Stimulated activated naive CD8-positive, alpha-beta T cell treated with anti-CD3 and anti-CD28 coated beads, Interleukin-15, Interleukin-2, amounts not matched to agents 100 ng/mL and 50 ng/mL, for 24 hours (primary cell): ENCODE results near the gene C2CD4C.

ENCODE experiments used
- H3K27ac Mint-ChIP-seq: one replicate; pipeline ENCODE4 v1.8.0; 2021; ENCODE audit warnings: mild to moderate bottlenecking, mixed read lengths
- H3K27me3 Mint-ChIP-seq: one replicate; pipeline ENCODE4 v1.8.0; 2021; ENCODE audit warnings: mixed read lengths
- H3K36me3 Mint-ChIP-seq: one replicate; pipeline ENCODE4 v1.8.0; 2021; ENCODE audit warnings: low read depth, mixed read lengths
- H3K4me1 Mint-ChIP-seq: one replicate; pipeline ENCODE4 v1.8.0; 2021; ENCODE audit warnings: low read depth, mixed read lengths
- H3K4me3 Mint-ChIP-seq: one replicate; pipeline ENCODE4 v1.8.0; 2021; ENCODE audit warnings: mild to moderate bottlenecking, mixed read lengths
- H3K9me3 Mint-ChIP-seq: one replicate; pipeline ENCODE4 v1.8.0; 2021; ENCODE audit warnings: mixed read lengths

Gene C2CD4C

GRCh38 chr19:375395-376110 is 33.4 kb downstream of the C2CD4C start:
- Mint-ChIP-seq H3K27ac (no peak overlapping the region), H3K9me3 (no peaks in the 10 kb centered on the region), H3K27me3 (peaks cover 10% of the 10 kb centered on the region), H3K4me1 (peaks cover 1% of the 10 kb centered on the region), H3K4me3 (no peak overlapping the region), H3K36me3 (no peaks in the 10 kb centered on the region)

- Mint-ChIP-seq H3K27ac (no peak overlapping the region), H3K27me3 (peaks cover 11% of the 10 kb centered on the region), H3K4me3 (no peak overlapping the region), H3K9me3 (no peaks in the 10 kb centered on the region), H3K4me1 (no peaks in the 10 kb centered on the region), H3K36me3 (no peaks in the 10 kb centered on the region)
Observed at GRCh38 chr19:374886-375235, 34.1 kb downstream of the C2CD4C start.

- Mint-ChIP-seq H3K27ac (no peak overlapping the region), H3K9me3 (no peaks in the 10 kb centered on the region), H3K4me3 (no peak overlapping the region), H3K4me1 (no peaks in the 10 kb centered on the region), H3K36me3 (no peaks in the 10 kb centered on the region), H3K27me3 (peaks cover 16% of the 10 kb centered on the region)
Observed at GRCh38 chr19:374183-374885, 34.6 kb downstream of the C2CD4C start.

- Mint-ChIP-seq H3K27ac (no peak overlapping the region), H3K27me3 (peaks cover 21% of the 10 kb centered on the region), H3K36me3 (no peaks in the 10 kb centered on the region), H3K9me3 (no peaks in the 10 kb centered on the region), H3K4me1 (no peaks in the 10 kb centered on the region), H3K4me3 (no peak overlapping the region)
Observed at GRCh38 chr19:373391-374182, 35.4 kb downstream of the C2CD4C start.

- H3K27ac Mint-ChIP-seq = no peak overlapping the region
- no peaks in the 10 kb centered on the region for H3K4me1 Mint-ChIP-seq
- H3K36me3 Mint-ChIP-seq = no peaks in the 10 kb centered on the region
- peaks cover 27% of the 10 kb centered on the region for H3K27me3 Mint-ChIP-seq
- H3K9me3 Mint-ChIP-seq = no peaks in the 10 kb centered on the region
- no peak overlapping the region for H3K4me3 Mint-ChIP-seq
Observed at GRCh38 chr19:372306-372890, 36.5 kb downstream of the C2CD4C start.

GRCh38 chr19:371501-372168 is 37.3 kb downstream of the C2CD4C start:
- H3K9me3 Mint-ChIP-seq = no peaks in the 10 kb centered on the region
- no peak overlapping the region for H3K27ac Mint-ChIP-seq
- H3K36me3 Mint-ChIP-seq = no peaks in the 10 kb centered on the region
- H3K4me1 Mint-ChIP-seq = no peaks in the 10 kb centered on the region
- peaks cover 32% of the 10 kb centered on the region for H3K27me3 Mint-ChIP-seq
- no peak overlapping the region for H3K4me3 Mint-ChIP-seq

- Mint-ChIP-seq H3K9me3 (no peaks in the 10 kb centered on the region), H3K36me3 (no peaks in the 10 kb centered on the region), H3K4me1 (no peaks in the 10 kb centered on the region), H3K4me3 (no peak overlapping the region), H3K27me3 (peaks cover 38% of the 10 kb centered on the region), H3K27ac (no peak overlapping the region)
Observed at GRCh38 chr19:370641-371330, 38.2 kb downstream of the C2CD4C start.

GRCh38 chr19:369876-370275 is 39.1 kb downstream of the C2CD4C start:
- Mint-ChIP-seq H3K4me3 (no peak overlapping the region), H3K27me3 (peaks cover 38% of the 10 kb centered on the region), H3K36me3 (no peaks in the 10 kb centered on the region), H3K27ac (no peak overlapping the region), H3K9me3 (no peaks in the 10 kb centered on the region), H3K4me1 (no peaks in the 10 kb centered on the region)

GRCh38 chr19:369256-369655 is 39.7 kb downstream of the C2CD4C start:
- Mint-ChIP-seq H3K36me3 (no peaks in the 10 kb centered on the region), H3K27me3 (peaks cover 38% of the 10 kb centered on the region), H3K9me3 (no peaks in the 10 kb centered on the region), H3K4me3 (no peak overlapping the region), H3K27ac (no peak overlapping the region), H3K4me1 (no peaks in the 10 kb centered on the region)

- Mint-ChIP-seq H3K36me3 (no peaks in the 10 kb centered on the region), H3K27ac (no peak overlapping the region), H3K4me1 (no peaks in the 10 kb centered on the region), H3K9me3 (no peaks in the 10 kb centered on the region), H3K4me3 (no peak overlapping the region), H3K27me3 (peaks cover 38% of the 10 kb centered on the region)
Observed at GRCh38 chr19:368630-369024, 40.3 kb downstream of the C2CD4C start.

GRCh38 chr19:367963-368629 is 40.9 kb downstream of the C2CD4C start:
- H3K27me3 Mint-ChIP-seq = peaks cover 38% of the 10 kb centered on the region

GRCh38 chr19:367561-367960 is 41.4 kb downstream of the C2CD4C start:
- H3K36me3 Mint-ChIP-seq = no peaks in the 10 kb centered on the region
- no peaks in the 10 kb centered on the region for H3K4me1 Mint-ChIP-seq
- no peak overlapping the region for H3K27ac Mint-ChIP-seq
- no peak overlapping the region for H3K4me3 Mint-ChIP-seq
- H3K9me3 Mint-ChIP-seq = no peaks in the 10 kb centered on the region
- H3K27me3 Mint-ChIP-seq = peaks cover 38% of the 10 kb centered on the region

More at GRCh38 chr19:367963-368629, 40.9 kb downstream of the C2CD4C start:
- Mint-ChIP-seq H3K36me3 (no peaks in the 10 kb centered on the region), H3K4me3 (no peak overlapping the region), H3K9me3 (no peaks in the 10 kb centered on the region), H3K4me1 (no peaks in the 10 kb centered on the region), H3K27ac (no peak overlapping the region)

- Mint-ChIP-seq H3K9me3 (no peaks in the 10 kb centered on the region), H3K27me3 (peaks cover 35% of the 10 kb centered on the region), H3K4me3 (no peak overlapping the region), H3K36me3 (no peaks in the 10 kb centered on the region), H3K27ac (no peak overlapping the region), H3K4me1 (no peaks in the 10 kb centered on the region)
Observed at GRCh38 chr19:366951-367350, 42.0 kb downstream of the C2CD4C start.
